HG03354 (cell line): ENCODE measurements around the gene SAA2.
A peak's percentile ranks its signal among the peaks of the same experiment; 100 is the strongest.
"Not testable (repeated sequence)": the region's sequence is repeated elsewhere in the genome, so short reads cannot be mapped to it uniquely, and the experiment has no call there.

Experiments used
- ATAC-seq: cut with Tn5 transposase; IDR thresholded peaks from one replicate; pipeline ENCODE4 v1.9.1; 2021; ENCODE audit warnings: mild to moderate bottlenecking; ENCODE audit not compliant: unreplicated experiment, poor library complexity, severe bottlenecking

SAA2 gene

GRCh38 chr11:18248561-18248960, at the start of gene SAA2:
SAA2 (minus strand) TSS chr11:18248668; CDS start chr11:18248011, 657 bp downstream.
- no peak for ATAC-seq

- no peak for ATAC-seq
These were observed 46.8 kb upstream of the SAA2 start for GRCh38 chr11:18295316-18295715.

GRCh38 chr11:18294862-18295261, 46.4 kb upstream of the SAA2 start:
- ATAC-seq = peak; percentile 66

- no peak for ATAC-seq
These were observed 40.4 kb upstream of the SAA2 start for GRCh38 chr11:18288911-18289310.

- no peak for ATAC-seq
These were observed 37.4 kb upstream of the SAA2 start for GRCh38 chr11:18285841-18286240.

GRCh38 chr11:18282626-18283025, 34.2 kb upstream of the SAA2 start:
- no peak for ATAC-seq

GRCh38 chr11:18280438-18281045, 32.1 kb upstream of the SAA2 start:
- ATAC-seq = peak; percentile 97

GRCh38 chr11:18277565-18278271, 29.2 kb upstream of the SAA2 start:
- no peak for ATAC-seq

GRCh38 chr11:18271206-18271605, 22.7 kb upstream of the SAA2 start:
- ATAC-seq = no peak

- no peak for ATAC-seq
These were observed 21.6 kb upstream of the SAA2 start for GRCh38 chr11:18270102-18270501.

- not testable (repeated sequence) for ATAC-seq
These were observed 20.8 kb upstream of the SAA2 start for GRCh38 chr11:18269252-18269651.

GRCh38 chr11:18267335-18268133, 19.1 kb upstream of the SAA2 start:
- peak; percentile 81 for ATAC-seq

- ATAC-seq = no peak
These were observed 17.5 kb upstream of the SAA2 start, which contains the start of gene SAA1 for GRCh38 chr11:18265949-18266348. SAA1 (plus strand) TSS chr11:18266264; CDS start chr11:18266888, 624 bp downstream.

GRCh38 chr11:18264677-18265555, 16.4 kb upstream of the SAA2 start:
- ATAC-seq = no peak

- ATAC-seq = no peak
These were observed 15.6 kb upstream of the SAA2 start for GRCh38 chr11:18264035-18264434.

GRCh38 chr11:18262681-18263350, 14.3 kb upstream of the SAA2 start:
- ATAC-seq = not testable (repeated sequence)

GRCh38 chr11:18261721-18262120, 13.3 kb upstream of the SAA2 start:
- ATAC-seq = no peak

GRCh38 chr11:18259259-18259658, 10.8 kb upstream of the SAA2 start:
- ATAC-seq = no peak

- ATAC-seq = no peak
These were observed 6.4 kb upstream of the SAA2 start for GRCh38 chr11:18254781-18255361.
